ENCODE data around the gene CLIP1.

- TF ChIP-seq EZH2 (IDR thresholded peaks at IDR 0.05; ENCODE audit: insufficient read depth, low read length), result no peak
- TF ChIP-seq CTCF (IDR thresholded peaks at IDR 0.05; ENCODE audit: insufficient read depth, low read depth, low read length), result no peak
Measured at GRCh38 chr12:122291431-122291830, 131.0 kb downstream of the CLIP1 start.
